Measurements from ENCODE around the gene CACNB3.

DNA sequence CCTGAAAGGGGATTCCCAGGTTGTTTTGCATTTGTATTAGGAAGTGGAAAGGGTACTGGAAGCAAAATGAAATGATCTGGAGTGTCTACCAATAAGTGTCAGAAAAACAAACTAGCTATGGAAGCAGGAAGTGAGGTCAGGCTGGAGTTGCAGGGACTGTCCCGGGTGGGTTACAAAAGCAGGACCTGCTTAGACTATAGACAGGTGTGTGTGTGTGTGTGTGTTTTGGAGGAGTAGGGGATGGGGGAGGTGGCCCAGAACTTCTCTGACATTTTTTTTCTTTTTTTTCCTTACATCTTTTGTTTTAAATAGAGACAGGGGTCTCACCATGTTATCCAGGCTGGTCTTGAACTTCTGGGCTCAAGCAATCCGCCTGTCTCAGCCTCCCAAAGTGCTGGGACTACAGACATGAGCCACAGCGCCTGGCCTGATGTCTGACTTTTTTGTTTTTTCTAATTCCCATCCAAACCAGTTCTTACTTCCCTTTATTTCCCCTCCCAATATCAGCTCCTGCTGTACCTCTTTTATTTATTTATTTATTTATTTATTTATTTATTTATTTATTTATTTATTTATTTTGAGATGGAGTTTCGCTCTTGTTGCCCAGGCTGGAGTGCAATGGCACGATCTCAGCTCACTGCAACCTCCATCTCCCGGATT, 47.9 kb downstream of the CACNB3 start:
- TF ChIP-seq, protein P1, sequence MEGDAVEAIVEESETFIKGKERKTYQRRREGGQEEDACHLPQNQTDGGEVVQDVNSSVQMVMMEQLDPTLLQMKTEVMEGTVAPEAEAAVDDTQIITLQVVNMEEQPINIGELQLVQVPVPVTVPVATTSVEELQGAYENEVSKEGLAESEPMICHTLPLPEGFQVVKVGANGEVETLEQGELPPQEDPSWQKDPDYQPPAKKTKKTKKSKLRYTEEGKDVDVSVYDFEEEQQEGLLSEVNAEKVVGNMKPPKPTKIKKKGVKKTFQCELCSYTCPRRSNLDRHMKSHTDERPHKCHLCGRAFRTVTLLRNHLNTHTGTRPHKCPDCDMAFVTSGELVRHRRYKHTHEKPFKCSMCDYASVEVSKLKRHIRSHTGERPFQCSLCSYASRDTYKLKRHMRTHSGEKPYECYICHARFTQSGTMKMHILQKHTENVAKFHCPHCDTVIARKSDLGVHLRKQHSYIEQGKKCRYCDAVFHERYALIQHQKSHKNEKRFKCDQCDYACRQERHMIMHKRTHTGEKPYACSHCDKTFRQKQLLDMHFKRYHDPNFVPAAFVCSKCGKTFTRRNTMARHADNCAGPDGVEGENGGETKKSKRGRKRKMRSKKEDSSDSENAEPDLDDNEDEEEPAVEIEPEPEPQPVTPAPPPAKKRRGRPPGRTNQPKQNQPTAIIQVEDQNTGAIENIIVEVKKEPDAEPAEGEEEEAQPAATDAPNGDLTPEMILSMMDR (IDR thresholded peaks at IDR 0.05; ENCODE audit: insufficient read depth, low read depth, low read length), result no peak
- TF ChIP-seq EZH2 (IDR thresholded peaks at IDR 0.05; ENCODE audit: insufficient read depth, low read length), result no peak

Data from astrocyte (in vitro differentiated cells and primary cell).